NCI-H526 (cell line): ENCODE measurements around the gene NDUFB11.
"Not testable (repeated sequence)": the region's sequence is repeated elsewhere in the genome, so short reads cannot be mapped to it uniquely, and the experiment has no call there.

Source experiments
- DNase-seq, 2 experiments: peaks; one replicate each; lab custom pipeline; 2025; lab: John Stamatoyannopoulos, UW

The NDUFB11 gene

DNA sequence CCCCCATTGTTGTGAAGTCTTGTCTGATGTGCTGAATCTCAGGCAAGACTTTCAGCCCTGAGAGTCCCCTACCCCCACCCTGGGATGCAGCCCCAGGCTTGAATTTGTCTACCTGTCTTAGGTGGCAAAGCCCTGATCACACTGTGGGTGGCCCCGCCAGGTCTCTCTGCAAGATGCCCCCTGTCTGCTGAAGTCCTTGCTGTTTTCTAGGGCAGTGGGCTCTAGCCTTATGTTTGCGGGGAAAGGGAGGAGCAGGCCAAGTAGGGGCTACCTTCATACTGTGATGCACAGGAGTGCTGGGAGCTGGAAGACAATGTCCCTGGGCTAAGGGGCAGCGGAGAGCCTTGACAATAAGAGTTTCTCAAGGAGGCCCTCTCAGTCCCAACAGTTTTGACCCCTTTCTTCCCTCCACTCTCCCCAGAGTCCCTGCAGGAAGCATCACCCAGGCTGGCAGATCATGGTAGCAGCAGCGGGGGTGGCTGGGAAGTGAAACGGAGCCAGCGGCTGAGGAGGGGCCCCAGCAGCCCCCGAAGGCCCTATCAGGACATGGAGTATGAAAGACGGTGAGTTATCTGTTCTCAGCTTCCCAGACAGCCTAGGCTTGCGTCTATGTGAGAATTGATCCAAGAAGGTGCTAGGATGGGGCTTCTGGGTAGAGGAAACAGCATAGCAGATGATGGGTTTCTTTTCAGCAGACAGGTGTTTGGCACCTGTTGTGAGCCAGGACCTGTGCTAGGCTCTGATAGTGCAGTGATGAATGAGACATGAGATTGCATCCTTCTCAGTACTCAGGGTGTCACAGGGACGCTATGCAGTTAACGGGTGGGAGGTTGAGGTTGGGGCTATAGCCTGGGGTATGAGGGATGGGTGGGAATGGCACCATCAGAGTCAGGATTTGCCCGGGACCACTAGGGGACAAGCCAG is 2.7 kb upstream of the NDUFB11 start:
- no peak for DNase-seq

DNA sequence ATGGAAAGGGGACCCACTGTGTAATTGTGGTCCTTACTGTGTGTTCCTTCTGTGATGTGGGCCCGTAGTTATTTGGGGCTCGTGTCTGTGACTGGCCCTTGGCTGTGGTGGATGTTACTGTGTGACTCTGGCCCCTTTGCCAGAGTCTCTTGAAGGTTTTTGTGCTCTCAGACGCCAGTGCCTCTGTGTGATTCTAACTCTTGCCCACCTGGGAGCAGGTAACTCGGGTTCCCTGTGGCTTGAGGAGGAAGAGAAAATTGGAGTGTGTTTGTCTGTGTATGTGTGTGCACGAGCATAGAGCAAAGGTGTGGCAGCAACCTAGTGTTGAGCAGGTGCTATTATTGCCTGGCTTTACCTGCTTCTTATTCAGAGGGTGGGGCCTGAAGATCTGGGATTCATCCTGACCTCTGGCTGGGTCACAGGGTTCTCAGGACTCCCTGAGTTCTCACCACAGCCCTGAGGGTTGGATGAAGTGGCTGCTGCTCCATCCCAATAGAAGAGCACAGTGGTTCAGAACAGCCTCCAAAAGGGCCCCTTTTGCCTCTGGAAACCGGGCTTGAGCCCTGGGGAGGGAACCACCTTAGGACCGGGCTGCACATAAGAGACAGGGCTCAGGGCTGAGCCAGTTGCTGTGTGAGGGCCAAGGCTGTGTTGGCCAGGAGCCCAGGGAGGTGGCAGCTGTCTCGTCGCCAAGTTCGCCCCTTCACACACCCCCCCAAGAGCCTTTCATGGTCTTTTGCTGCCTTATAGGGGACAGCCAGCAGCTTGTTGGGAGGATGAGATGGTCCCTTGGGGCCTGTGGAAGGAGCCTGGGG is 1.8 kb upstream of the NDUFB11 start:
- peak in 1 of 2 experiments; percentile 19 for DNase-seq

DNA sequence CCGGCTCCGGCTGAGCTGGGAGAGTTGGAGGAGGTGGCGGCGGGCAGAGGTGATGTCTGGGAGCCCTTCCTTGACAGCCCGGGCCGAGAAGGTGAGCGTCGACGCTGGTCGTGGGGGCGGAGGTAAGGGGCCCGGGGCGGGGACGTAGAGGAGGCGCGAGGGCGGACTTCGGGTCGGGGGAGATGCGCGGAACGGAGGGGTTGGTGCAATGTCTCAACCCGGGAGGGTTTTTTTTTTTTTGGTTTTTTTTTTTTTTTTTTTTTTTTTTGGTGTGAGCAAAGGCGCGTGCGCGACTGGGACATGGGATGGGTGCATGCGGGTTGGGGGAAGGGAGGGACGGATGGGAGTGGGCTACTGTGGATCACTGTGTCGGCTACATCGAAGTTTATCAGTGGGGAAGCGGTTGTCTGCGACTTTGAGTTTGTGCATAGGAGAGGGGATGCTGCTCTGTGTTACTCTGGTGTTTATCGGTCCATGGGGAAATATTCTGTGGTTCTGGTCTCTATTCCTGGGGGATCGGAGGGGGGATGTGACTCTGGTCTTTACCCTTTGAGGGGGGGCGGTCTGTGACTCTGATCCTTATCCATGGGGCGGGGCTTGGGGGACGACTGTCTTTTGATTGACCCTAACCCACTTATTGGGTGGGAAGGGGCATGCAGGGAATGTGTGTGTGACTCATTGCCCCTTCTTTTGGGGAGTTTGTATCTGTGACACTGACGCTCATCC is 1.1 kb upstream of the NDUFB11 start:
- DNase-seq = peak; percentile 22 to 78

DNA sequence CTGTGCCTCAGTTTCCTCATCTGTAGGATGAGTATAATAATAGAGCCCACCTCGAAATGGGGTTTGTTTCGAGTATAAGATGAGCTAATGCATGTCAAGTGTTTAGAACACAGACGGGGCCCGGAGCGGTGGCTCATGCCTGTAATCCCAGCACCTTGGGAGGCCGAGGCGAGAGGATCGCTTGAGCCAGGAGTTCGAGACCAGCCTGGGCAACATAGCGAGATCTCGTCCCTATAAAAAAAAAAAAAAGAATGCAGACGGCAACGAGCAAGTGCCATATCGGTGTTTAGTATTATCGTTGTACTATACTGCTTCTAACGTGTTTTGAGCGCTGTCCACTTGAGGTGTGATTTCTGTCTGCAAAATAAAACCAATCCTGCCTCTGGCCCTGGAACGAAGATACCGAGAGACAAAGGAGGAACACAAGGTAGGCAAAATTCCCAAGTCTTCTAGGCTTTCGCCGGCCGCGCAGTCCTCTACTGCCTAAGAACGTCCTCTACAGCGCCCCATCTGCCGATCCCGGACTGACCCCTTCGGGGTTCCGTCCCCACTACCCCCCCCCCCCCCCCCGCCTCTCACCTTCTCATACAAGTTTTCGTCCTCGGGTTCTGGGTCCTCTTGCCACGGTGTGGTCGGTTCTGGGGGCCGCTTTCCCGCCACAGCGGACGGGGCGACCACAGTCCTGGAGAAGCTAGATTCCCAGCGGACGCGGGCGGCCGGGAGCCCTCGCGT is 442 bp downstream of the NDUFB11 start:
- DNase-seq = peak in 1 of 2 experiments; percentile 40

DNA sequence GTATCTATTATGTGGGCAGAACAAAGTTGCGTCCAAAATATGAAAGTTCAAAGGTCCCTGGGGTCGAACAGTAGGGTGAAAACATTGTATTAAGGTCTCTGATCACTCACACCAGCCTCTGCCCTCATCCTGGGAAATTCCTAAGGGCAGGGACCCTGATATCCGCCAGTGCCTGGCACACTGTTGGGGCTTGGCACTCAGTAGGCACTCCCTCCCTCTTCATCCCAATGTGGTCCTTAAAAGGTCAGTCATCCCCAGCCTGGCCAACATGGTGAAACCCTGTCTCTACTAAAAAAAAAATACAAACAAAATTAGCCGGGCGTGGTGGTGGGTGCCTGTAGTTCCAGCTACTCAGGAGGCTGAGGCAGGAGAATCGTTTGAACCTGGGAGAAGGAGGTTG is 6.3 kb downstream of the NDUFB11 start:
- DNase-seq = no peak

DNA sequence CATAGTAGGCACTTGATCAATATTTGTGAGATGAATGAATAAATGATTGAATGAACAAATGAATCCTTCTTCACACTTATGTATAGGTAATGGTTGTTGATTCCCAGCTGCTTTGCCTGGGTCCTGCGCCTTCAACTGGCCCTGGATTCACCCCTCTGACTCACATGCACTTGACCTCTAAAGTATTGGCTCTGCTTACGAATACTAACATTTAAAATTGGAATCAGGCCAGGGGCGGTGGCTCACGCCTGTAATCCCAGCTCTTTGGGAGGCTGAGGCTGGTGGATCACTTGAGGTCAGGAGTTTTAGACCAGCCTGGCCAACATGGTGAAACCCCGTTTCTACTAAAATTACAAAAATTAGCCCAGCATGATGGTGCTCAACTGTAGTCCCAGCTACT is 8.9 kb downstream of the NDUFB11 start:
- DNase-seq = not testable (repeated sequence)

DNA sequence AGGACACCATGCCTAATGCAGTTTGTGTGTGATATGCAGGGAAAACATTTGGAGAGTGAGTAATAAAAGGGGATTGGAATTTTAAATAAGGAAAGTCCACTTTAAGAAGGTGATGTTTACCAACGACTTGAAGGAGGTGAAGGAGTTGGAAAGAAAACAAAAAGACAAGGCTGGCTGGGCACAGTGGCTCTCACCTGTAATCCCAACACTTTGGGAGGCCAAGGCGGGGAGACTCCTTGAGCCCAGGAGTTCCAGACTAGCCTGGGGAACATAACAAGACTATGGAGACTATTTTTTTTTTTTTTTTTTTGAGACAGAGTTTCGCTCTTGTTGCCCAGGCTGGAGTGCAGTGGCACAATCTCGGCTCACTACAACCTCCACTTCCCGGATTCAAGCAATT is 11.0 kb downstream of the NDUFB11 start:
- no peak for DNase-seq

DNA sequence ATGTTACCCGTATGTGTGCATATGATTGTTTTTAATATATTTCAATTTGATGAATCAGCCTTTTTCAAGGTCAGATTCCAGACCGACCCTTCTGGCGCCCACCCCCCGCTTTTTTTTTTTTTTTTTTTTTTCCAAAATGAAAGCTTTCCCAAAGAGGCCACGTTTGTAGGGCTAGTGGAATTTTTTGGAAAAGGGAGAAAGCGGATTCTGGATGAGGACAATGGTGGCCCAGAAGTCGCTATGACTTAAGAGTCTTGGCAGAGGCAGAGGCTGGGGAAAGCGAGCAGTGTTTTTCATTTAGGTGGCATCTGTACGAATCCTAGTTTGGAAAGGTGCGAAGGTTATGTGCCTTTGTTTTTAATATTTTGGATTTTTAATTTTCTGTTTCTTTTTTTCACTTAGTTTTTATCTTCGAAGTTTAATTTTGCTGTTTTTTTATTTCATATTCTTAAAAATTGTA is 14.6 kb downstream of the NDUFB11 start:
- DNase-seq = peak in 1 of 2 experiments; percentile 13

DNA sequence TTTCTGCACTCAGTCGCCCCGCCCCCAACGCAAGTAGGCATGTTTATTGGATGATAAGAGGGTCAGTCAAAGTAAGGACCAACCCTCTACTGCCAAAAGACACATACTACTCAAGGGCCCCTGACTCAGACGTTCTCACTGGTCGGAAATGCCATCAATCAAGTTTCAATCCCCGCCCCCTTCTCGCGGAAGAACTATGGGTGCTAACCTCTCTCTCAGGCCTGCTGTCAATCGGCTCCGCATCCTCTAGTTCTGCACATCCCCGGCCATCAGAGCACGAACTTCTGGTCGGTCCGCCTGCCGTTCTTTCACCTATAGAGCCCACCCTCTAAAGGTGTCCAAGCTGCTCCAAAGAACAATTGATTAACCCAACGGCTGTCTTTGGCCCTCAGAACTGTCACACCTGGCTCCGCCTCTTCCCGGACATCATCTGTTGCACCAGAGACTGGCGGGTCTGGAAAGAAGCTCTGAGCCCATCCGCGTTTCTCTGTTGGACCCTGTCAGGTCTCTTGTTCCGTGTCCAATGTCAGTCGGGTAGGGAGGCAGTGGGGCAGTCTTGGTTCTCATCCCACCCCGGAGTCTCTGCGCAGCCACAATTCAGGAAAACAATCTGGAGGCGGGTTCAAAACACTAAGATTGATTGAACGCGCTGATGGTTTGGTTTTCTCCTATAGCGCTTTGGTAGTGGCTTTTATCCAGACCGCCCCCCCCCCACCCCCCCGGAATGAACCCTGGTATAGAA is 15.2 kb downstream of the NDUFB11 start:
- DNase-seq = peak; percentile 95 to 97

DNA sequence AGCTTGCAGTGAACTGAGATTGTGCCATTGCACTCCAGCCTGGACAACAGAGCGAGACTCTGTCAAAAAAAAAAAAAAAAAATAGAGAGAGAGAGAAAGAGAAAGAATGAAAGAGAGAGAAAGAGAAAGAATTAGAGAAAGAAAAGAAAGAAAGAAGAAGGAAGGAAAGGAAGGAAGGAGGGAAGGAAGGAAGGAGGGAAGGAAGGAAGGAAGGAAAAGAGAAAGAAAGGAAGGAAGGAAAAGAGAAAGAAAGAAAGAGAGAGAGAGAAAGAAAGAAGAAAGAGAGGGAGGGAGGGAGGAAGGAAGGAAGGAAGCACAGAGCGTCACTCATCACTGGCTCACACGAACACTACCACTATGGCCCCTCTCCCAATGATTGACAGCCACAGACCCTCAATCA is 20.0 kb downstream of the NDUFB11 start:
- not testable (repeated sequence) for DNase-seq

DNA sequence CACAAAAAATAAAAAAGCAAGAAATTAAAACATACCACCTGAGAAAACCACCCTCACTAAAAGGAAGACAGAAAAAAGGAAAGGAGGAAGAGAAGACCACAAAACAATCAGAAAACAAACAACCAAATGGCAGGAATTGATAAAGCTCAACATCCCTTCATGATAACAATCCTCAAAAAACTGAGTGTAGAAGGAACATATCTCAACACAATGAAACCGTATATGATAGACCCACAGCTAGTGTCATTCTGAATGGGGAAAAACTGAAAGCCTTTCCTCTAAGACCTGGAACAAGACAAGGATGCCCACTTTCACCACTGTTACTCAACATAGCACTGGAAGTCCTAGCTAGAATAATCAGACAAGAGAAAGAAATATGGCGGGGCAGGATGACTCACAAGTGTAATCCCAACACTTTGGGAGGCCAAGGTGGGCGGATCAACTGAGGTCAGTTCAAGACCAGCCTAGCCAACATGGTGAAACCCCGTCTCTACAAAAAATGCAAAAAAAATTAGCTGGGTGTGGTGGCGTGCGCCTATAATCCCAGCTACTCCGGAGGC is 27.9 kb downstream of the NDUFB11 start:
- not testable (repeated sequence) for DNase-seq

DNA sequence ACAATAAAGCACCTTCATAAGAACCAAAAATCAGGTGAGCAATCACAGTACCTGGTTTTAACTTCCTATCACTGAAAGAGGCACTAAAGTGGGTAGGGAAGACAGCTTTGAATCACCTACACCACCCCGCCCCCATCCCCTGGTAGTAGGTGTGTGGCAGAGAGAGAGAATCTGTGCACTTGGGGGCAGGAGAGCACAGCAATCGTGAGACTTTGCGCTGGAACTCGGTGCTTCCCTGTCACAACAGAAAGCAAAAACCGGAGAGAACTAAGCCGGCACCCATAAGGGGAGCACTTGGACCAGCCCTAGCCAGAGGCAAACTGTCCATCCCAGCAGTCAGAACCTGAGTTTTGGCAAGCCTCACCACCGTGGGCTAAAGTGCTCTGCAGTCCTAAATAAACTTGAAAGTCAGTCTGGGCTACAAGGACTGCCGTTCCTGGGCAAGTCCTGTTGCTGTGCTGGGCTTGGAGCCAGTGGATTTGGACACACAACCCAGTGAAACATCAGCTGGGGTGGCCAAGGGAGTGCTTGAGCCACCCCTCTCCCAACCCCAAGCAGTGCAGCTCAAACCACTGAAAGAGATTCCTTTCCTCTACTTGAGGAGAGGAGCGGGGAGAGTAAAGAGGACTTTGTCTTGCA is 32.1 kb downstream of the NDUFB11 start:
- DNase-seq = no peak

DNA sequence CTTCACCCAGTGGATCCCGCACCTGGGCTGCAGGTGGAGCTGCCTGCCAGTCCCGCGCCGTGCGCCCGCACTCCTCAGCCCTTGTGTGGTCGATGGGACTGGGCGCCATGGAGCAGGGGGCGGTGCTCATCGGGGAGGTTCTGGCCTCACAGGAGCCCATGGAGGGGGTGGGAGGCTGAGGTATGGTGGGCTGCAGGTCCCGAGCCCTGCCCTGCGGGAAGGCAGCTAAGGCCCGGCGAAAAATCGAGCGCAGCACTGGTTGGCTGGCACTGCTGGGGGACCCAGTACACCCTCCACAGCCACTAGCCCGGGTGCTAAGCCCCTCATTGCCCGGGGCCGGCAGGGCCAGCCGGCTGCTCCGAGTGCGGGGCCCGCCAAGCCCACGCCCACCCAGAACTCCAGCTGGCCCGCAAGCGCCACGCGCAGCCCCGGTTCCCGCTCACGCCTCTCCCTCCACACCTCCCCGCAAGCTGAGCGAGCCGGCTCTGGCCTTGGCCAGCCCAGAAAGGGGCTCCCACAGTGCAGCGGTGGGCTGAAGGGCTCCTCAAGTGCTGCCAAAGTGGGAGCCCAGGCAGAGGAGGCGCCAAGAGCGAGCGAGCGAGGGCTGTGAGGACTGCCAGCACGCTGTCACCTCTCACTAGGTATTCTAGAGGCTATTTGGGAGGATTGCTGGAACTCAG is 33.4 kb downstream of the NDUFB11 start:
- not testable (repeated sequence) for DNase-seq

DNA sequence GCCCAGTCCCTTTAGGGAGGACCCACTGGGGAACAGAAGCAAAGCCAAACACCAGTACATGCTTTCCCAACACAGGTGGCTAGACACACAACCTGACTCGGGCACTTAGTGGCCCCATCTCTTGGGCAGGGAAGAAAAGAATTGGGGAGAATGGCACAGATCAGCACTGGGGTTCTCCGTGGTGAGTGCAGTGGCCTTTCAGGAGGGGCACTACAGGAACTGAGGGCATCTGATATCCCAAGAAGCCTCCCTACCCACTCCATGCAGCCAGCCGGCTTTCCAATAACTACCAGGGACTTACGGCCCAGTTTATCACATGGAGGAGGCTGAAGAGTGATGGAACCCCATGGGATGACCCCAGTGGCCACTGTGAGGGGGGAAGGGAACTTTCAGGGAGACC is 43.3 kb downstream of the NDUFB11 start:
- no peak for DNase-seq

DNA sequence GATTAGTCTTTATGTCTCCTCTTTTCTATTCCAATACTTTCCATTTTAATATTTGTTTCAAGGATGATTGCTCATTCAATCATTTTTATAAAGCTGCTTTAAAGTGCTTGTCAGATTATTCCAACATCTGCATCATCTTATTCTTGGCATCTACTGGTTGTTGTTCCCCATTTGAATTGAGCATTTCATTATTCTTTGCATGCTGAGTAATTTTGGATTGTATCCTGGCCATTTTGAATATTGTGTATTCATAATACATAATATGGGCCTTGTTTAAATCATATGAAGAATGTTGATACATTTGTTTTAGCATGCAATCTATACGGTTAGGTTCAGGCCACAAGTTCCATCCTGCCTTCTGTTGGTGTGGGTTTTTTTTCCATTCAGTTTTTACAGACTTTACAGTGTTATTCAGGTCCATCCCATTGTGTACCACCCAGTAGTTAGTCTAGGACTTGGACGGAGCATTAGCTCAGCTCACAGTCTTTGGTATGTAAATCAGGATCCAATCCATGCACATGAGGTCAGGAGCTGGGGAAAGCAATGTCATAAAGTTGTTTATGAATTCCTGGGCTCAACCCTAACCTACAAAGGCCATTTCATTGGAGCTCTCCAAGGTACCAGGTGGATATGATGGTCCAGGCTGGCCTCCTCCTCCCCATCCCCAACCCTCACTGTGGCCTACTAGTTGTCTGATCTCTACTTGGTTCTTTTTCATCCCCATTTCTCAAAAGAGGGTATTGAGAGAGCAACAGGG is 46.0 kb downstream of the NDUFB11 start:
- no peak for DNase-seq

DNA sequence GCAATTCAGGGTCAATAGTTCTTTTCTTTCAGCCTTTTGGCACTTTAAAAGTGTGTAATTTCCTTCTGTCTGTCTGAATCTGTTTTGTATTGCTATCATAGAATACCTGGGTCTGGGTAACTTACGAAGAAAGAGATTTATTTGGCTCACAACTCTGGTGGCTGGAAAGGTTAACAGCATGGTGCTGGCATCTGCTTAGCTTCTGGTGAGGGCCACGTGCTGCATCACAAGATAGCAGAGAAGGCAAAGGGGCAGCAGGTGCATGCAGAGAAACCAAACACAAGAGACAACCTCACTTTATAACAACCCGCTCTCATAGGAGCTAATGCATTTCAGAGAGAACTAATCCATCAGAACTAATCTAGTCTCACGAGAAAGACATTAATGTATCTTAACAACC is 47.5 kb downstream of the NDUFB11 start:
- DNase-seq = no peak

DNA sequence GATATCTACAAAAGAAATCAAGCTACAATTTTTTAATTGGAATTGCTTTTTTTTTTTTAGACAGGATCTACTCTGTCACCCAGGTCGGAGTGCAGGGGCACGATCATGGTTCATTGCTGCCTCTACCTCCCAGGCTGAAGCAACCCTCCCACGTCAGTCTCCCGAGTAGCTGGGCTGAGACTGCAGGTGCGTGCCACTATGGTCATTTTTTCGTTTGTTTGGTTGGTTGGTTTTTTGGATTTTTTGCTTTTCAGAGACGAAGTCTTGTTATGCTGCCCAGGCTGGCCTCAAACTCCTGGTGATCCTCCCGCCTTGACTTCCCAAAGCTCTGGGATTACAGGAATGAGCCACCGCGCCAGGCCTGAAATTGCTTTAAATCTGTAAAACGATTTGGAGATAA is 50.6 kb downstream of the NDUFB11 start:
- DNase-seq = no peak

DNA sequence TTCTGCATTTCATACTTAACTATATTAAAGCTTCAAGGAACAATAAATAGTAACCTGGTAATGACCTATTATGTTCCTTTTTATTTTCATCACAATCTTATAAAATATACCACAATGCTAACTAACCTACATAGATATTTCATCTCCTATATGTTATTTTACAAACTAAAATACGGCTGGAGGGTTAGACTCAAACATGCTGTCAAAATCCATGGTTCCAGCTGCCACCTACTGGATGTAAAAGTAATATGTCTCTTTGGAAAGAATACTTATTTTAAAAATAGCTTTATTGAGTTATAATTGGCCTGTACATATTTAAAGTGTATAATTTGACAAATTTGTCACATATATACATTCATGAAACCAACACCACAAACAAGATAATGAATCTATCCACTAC is 51.3 kb downstream of the NDUFB11 start:
- peak; percentile 16 to 55 for DNase-seq
